GM12891 (cell line): ENCODE data around the gene NEK11.
A peak's percentile ranks its signal among the peaks of the same experiment; 100 is the strongest.

Experiments used
- DNase-seq: peaks from one replicate; pipeline ENCODE4 v3.0.0; 2011; ENCODE audit warnings: low spot score; ENCODE audit not compliant: insufficient read length
- FAIRE-seq: peaks from 2 replicates; lab custom pipeline; 2011; peaks lifted over from hg19 to GRCh38; lab: Jason Lieb, UNC
- PAX5 ChIP-seq: IDR thresholded peaks from 2 replicates; pipeline ENCODE4 v1.6.1; 2011; ENCODE audit warnings: low read length, moderate library complexity, mild to moderate bottlenecking; ENCODE audit not compliant: insufficient read depth, severe bottlenecking
- POLR2A ChIP-seq: IDR thresholded peaks from 2 replicates; pipeline ENCODE4 v1.6.1; 2011; ENCODE audit warnings: low read depth, low read length, control low read depth
- POLR2AphosphoS5 ChIP-seq: IDR thresholded peaks from 2 replicates; pipeline ENCODE4 v1.6.1; 2011; ENCODE audit warnings: low read depth, low read length, control low read depth
- POU2F2 ChIP-seq: IDR thresholded peaks from 2 replicates; pipeline ENCODE4 v1.6.1; 2011; ENCODE audit warnings: low read depth, mild to moderate bottlenecking, control low read depth, low read length, moderate library complexity
- SPI1 ChIP-seq: IDR thresholded peaks from 2 replicates; pipeline ENCODE4 v1.6.1; 2011; ENCODE audit warnings: low read depth, low read length, control low read depth
- TAF1 ChIP-seq: IDR thresholded peaks from 2 replicates; pipeline ENCODE4 v1.6.1; 2011; ENCODE audit warnings: low read depth, low read length, control low read depth

Gene NEK11

DNA sequence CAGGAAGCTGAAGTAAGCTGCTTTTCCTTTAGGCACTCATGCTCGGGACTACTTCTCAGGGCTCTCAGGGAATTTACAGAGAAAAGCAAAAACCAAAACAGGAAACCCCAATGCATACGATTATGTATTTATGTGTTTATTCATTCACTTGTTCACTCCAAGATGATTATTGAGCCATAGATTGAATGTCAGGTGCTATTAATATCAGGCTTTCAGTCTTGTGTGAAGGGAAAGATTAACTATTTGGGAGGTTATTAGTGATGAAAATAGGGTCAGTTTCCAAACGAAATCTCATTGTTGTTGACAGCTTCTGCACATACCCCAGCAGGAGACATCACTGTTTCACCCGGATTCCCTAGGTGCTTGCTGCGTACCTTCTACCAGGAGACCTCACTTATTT, 135.8 kb downstream of the NEK11 start:
- TF ChIP-seq PAX5 (no peak), SPI1 (no peak), POLR2A (no peak), POLR2AphosphoS5 (no peak), POU2F2 (no peak), TAF1 (no peak)
- FAIRE-seq (no peak), DNase-seq (no peak)

DNA sequence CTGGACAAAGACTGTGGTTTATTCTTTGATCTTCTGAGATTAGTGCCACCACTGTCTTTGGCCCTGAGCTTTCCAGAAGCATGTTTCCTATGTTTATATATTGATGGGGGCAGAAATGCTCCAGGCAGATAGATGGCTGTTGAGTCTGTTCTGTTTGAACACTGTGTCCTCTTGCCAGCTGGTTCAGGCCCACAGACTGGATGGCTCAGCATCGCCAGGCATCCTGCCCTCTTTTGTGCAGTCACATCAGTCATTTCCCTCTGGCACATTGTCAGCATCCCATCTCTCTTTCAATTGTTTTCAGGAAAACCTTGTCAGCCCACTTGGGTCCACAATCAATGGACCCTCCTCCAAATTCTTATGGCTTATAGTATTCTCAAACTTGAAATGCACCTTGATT, 141.2 kb downstream of the NEK11 start:
- DNase-seq (no peak), FAIRE-seq (no peak)
- TF ChIP-seq POLR2A (no peak), POU2F2 (no peak), PAX5 (no peak), TAF1 (no peak), POLR2AphosphoS5 (no peak), SPI1 (no peak)

GRCh38 chr3:131169331-131169730, 142.7 kb downstream of the NEK11 start:
- no peak for TF ChIP-seq POLR2AphosphoS5
- TF ChIP-seq POLR2A: no peak
- no peak for TF ChIP-seq PAX5
- TF ChIP-seq SPI1: no peak
- no peak for TF ChIP-seq POU2F2
- TF ChIP-seq TAF1: no peak
- FAIRE-seq (no peak), DNase-seq (no peak)

GRCh38 chr3:131172502-131173200, 146.0 kb downstream of the NEK11 start:
- no peak for TF ChIP-seq SPI1
- TF ChIP-seq PAX5: no peak
- TF ChIP-seq POLR2AphosphoS5: no peak
- no peak for TF ChIP-seq POLR2A
- no peak for TF ChIP-seq POU2F2
- no peak for TF ChIP-seq TAF1
- no peak for FAIRE-seq
- no peak for DNase-seq

GRCh38 chr3:131174752-131175151, 148.1 kb downstream of the NEK11 start:
- TF ChIP-seq PAX5 (no peak), POU2F2 (no peak), SPI1 (no peak), POLR2A (no peak), TAF1 (no peak)
- FAIRE-seq (peak; percentile 82), DNase-seq (peak; percentile 10)

DNA sequence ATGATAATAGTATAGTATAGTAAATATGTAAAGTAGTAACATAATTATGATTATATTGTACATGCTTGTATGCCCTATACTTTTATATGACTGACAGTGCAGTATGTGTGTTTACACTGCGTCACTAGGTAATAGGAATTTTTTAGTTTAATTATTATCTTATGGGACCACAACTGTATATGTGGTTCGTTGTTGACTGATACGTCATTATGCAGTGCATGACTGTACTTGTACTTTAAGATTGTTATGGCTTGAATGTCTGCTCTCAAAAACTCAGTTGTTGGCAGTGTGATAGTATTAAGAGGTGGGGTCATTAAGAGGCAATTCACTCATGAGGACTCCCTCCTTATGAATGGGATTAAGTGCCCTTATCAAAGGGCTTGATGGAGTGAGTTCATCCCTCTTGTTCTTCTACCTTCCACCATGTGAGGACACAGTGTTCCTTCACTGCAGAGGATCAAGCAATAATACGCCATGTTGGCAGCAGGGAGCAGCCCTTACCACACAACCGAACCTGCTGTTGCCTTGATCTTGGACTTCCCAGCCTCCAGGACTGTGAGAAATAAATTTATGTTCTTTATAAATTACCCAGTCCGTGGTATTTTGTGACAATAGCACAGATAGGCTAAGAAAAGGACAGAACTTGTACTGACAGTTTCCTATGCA, 152.2 kb downstream of the NEK11 start:
- TF ChIP-seq POU2F2 (no peak), POLR2AphosphoS5 (no peak), POLR2A (no peak), PAX5 (no peak), TAF1 (no peak), SPI1 (no peak)
- FAIRE-seq (no peak), DNase-seq (no peak)

DNA sequence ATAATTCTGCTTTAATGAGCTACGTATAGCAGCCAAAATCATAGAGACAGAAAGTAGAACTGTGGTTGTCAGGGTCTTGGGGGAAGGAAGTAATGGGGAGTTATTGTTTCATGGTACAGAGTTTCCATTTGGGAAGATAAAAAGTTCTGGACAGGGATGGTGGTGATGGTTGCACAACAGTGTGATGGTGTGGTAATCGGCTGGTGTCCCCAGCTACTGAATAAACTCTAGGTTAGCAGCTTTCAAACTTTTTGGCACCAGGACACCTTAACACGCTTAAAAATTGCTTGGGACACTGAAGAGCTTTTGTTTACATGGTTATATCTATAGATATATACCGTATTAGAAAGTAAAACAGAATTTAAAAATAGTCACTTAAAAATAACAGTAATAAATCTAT, 166.0 kb downstream of the NEK11 start:
- DNase-seq: no peak
- no peak for FAIRE-seq
- TF ChIP-seq SPI1 (no peak), POLR2A (no peak), POLR2AphosphoS5 (no peak), TAF1 (no peak), PAX5 (no peak), POU2F2 (no peak)

DNA sequence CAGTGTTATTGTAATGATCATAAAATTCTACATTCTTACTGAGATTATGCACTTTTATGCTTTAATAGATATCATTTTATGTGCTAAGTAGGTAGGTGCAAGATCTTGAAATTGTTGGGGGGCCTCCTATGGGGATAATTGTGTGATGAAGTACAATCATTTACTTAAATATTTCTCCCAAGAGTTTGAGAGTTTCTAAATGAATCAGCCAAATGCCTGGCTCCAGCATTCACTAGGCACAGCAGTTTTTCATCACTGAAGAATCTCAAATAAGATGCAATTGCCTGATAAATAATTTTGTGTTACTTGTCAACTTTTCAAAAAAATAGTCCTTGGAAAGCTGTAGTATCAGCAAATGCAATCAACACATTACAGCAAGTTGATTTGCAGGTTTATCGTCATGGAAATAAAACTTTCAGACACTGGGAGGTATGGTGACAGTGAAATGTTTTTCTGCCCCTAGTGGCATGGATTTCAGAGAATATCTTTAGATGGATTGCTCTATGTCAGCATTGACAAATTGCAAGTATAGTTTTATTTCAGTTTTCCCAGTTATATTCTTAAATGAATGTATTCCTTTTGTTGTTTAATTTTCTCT, 167.1 kb downstream of the NEK11 start:
- TF ChIP-seq POLR2A (no peak), POLR2AphosphoS5 (no peak), PAX5 (no peak), SPI1 (no peak), TAF1 (no peak), POU2F2 (no peak)
- DNase-seq (no peak), FAIRE-seq (no peak)

- no peak for DNase-seq
- no peak for TF ChIP-seq POLR2AphosphoS5
- TF ChIP-seq POU2F2: no peak
- no peak for TF ChIP-seq POLR2A
- TF ChIP-seq PAX5: no peak
- no peak for TF ChIP-seq TAF1
- TF ChIP-seq SPI1: no peak
- FAIRE-seq: no peak
Observed at GRCh38 chr3:131194816-131195215, 168.1 kb downstream of the NEK11 start.

- FAIRE-seq: no peak
Observed at GRCh38 chr3:131200636-131201199, 174.0 kb downstream of the NEK11 start.

More at GRCh38 chr3:131200636-131201199, 174.0 kb downstream of the NEK11 start:
- no peak for DNase-seq
- TF ChIP-seq TAF1 (no peak), POLR2AphosphoS5 (no peak), PAX5 (no peak), SPI1 (no peak), POLR2A (no peak), POU2F2 (no peak)
